Skin epidermis (tissue), 12 donors: ENCODE results near the gene TXNDC2.
"Not testable (repeated sequence)": the region's sequence is repeated elsewhere in the genome, so short reads cannot be mapped to it uniquely, and the experiment has no call there.

Experiments used
- H3K27ac ChIP-seq, 21 experiments: fragments of 200-600 bp; sonication (generic) in 11 of 21; one replicate each; pipeline ENCODE4 v1.5.0; 2020; ENCODE audit warnings: mild to moderate bottlenecking in 3 of 21, inconsistent platforms in 2 of 21, moderate library complexity in 2 of 21
- H3K4me3 ChIP-seq, 7 experiments: fragments of 200-600 bp; sonication (generic) in 2 of 7; one replicate each; pipeline ENCODE4 v1.5.0; 2020; ENCODE audit warnings: inconsistent platforms in 2 of 7, mild to moderate bottlenecking in 2 of 7, moderate library complexity in 1 of 7

TXNDC2 gene

DNA sequence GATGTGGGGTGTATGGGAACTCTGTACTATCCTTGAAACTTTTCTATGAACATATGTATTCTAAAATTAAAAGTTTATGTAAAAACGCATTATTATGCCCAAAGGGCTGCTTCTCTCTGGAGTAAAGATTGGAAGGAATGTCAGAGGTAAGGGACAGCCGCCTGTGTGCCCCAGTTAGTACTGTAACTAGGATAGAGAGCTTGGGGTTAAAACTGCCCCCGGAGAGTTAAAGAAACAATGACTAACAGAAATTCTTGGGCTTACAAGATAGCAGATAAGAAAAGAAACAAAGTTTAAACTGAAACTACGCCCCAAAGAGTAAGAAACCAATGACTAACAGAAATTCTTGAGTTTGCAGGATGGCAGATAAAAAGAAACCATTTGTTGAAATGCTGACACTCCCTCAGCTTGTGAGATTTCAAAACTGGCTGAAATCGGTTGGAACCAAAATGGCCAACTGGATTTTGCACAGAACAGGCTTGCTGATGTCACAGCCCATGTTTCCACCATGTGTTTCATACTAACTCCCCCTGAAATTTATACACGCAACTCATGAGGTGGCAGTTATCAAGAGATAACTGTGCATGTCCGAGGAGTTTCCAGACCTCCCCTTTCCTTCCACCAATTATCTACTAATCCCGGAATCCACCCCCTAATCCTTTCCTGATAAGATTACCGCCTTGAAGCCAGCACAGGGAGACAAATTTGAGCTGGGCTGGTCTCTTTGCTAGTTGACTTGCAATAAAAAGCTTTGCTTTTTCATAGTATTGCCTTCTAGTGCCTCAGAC lies 8.7 kb upstream of the TXNDC2 start:
- Histone ChIP-seq H3K4me3 (peak overlapping the region in 1 of 7 experiments; percentile 8), H3K27ac (peak overlapping the region in 16 of 21 experiments; percentile 2 to 59 (median 40))

DNA sequence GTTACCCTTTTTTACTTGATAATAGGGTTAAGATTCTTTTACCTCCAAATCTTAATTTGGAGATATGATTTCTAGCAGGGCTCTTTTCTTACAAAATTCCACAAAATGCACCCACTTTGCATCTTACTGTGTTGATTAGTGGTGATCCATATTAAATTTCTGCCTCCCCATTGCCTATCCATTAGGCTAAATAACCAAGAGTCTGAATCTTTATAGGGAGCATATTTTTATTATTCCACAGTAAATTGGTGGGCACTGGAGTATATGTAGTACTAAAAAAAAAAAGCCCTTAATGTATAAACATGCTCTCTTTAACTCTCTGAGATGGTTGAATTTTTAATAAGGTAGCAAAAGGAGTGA lies 8.1 kb upstream of the TXNDC2 start:
- peak overlapping the region in 15 of 21 experiments; percentile 2 to 54 (median 38) for H3K27ac ChIP-seq

GRCh38 chr18:9878095-9878494 lies 7.7 kb upstream of the TXNDC2 start:
- Histone ChIP-seq H3K27ac (no peak overlapping the region), H3K4me3 (no peak overlapping the region)

More for the DNA sequence above, 8.1 kb upstream of the TXNDC2 start:
- H3K4me3 ChIP-seq = no peak overlapping the region

DNA sequence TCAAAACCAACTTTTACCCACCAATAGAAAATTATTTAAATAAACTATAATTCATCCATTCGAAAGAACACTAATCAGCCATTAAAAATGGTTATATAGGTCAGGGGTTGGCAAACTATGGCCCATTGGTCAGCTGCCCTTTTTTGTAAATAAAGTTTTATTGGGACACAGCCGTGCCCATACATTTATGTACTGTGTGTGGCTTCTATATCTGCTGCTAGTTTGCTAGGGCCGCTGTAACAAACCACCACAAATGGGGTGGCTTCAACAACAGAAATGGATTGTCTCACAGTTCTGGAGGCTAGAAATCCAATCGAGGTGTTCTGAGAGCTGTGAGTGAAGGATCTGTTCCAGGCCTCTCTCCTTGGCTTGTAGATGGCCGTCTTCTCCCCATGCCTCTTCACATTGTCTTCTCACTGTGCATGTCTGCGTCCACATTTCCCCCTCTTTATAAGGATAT lies 7.0 kb upstream of the TXNDC2 start:
- H3K4me3 ChIP-seq = no peak overlapping the region
- no peak overlapping the region for H3K27ac ChIP-seq

DNA sequence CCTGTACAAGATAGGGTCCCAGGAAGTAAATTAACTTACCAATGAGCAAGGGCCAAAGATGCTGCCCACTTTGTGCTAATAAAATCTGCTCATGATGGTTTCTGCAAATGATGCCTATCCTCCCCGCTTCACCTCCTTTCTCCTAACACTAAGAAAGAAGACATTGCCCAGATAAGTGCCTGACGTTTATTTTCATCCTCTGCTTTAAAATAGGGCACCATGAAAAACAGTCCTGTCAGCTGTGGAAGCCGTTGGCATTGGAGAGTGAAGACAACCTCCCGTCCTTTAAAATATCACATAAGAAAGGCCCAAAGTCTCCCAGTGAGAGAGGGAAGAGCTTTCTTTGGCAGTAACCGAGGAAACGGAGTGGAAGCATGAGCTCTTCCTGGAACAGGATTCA lies 1.7 kb upstream of the TXNDC2 start:
- Histone ChIP-seq H3K27ac (no peak overlapping the region), H3K4me3 (no peak overlapping the region)

DNA sequence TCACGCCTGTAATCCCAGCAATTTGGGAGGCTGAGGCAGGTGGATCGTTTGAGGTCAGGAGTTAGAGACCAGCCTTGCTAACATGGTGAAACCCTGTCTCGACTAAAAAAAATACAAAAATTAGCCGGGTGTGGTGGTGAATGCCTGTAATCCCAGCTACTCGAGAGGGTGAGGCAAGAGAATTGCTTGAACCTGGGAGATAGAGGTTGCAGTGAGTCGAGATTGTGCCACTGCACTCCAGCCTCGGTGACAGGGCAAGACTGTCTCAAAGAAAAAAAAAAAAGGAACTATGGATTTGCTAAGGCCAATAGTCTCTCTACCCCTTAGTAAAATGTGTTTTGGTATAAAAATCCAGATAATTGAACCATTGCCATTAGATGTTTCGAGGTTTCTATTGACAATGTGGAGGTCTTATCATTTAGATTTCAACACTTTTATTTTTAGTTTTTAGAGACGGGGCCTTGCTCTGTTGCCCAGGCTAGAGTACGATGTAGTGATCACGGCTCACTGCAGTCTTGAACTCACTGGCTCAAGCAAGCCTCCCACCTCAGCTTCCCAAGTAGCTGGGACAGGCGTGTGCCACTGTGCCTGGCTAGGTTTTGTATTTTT lies 1.1 kb upstream of the TXNDC2 start:
- Histone ChIP-seq H3K27ac (no peak overlapping the region), H3K4me3 (no peak overlapping the region)

DNA sequence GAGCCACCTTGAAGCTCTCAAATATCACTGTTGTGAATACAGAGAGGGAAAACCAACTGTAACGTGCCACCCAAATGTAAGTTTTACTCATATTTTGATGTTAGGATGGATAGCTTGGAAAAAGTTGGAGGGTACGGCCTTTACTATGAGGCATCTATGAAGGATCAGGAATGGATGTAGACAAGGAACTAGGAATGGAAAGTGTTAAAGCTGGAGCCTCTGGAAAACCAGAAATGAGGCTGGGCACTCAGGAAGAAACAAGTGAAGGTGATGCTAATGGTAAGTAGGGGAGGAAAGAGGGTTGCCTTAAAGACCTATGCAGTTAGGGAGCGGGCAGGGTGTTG lies 204 bp downstream of the TXNDC2 start:
- Histone ChIP-seq H3K4me3 (no peak overlapping the region), H3K27ac (no peak overlapping the region)

DNA sequence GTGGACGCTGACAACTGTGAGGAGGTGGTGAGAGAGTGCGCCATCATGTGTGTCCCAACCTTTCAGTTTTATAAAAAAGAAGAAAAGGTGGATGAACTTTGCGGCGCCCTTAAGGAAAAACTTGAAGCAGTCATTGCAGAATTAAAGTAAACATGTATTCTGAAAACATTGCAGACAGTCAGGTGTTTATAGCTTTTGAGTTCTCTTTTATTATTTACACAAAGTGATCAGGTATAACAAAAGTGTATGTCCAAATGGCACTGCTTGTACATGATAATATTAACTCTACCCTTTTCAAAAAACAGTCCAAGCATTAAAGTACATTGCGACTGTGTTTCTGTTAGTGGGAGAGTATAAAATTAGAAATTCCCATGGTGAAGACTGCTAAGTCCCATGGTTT lies 2.2 kb downstream of the TXNDC2 start:
- H3K27ac ChIP-seq = no peak overlapping the region
- no peak overlapping the region for H3K4me3 ChIP-seq

- no peak overlapping the region for H3K4me3 ChIP-seq
Observed at GRCh38 chr18:9890196-9890595, 4.4 kb downstream of the TXNDC2 start.

GRCh38 chr18:9890957-9891356 lies 5.2 kb downstream of the TXNDC2 start:
- H3K4me3 ChIP-seq = no peak overlapping the region

More at GRCh38 chr18:9890196-9890595, 4.4 kb downstream of the TXNDC2 start:
- no peak overlapping the region for H3K27ac ChIP-seq

GRCh38 chr18:9891515-9891914 lies 5.7 kb downstream of the TXNDC2 start:
- not testable (repeated sequence) for H3K27ac ChIP-seq, H3K4me3 ChIP-seq

More at GRCh38 chr18:9890957-9891356, 5.2 kb downstream of the TXNDC2 start:
- no peak overlapping the region for H3K27ac ChIP-seq

DNA sequence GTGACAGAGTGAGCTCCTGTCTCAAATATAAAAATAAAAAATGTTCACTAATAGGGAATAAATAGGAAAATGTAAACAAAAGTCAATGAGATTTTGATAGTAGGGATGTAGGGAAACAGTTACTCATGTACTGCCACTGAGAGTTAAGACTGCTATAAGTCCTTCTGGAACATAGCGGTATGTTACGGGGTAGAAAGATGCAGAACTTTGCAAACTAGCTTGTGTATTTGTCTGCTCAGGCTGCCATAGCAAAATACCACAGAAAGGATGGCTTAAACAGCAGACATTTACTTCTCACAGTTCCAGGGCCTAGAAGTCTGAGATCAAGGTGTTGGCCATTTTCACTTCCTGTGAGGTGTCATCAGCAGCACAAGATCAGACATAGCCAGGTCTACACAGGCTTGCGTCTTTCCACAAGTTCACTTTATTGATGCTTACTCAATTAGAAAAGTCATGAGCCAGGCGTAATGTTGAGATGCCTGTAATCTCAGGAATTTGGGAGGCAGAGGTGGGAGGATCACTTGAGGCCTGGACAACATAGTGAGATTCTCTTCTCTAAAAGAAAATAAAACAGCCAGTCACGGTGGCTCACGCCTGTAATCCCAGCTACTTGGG lies 8.8 kb downstream of the TXNDC2 start:
- Histone ChIP-seq H3K27ac (no peak overlapping the region), H3K4me3 (no peak overlapping the region)

DNA sequence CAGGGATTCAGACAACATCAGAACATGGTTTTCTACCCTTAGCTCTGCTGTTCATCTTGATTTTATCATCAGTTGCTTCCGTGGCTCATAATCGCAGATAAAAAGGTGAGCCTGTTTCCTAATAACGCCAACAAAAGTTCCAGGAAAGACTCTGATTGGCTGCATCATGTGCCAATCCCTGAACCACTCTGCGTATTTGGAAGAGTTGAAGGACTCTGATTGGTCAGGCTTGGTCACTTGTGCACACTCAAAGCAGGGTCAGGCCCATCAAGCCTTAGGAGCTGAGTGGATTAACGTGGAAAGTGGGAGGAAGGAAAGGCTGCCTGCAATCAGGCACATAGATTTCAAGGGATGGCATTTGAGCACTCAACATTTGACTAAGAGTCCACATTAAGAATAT lies 11.4 kb downstream of the TXNDC2 start:
- no peak overlapping the region for H3K4me3 ChIP-seq
- H3K27ac ChIP-seq = no peak overlapping the region

GRCh38 chr18:9897787-9898291 lies 12.1 kb downstream of the TXNDC2 start:
- H3K27ac ChIP-seq, H3K4me3 ChIP-seq: not testable (repeated sequence)

- Histone ChIP-seq H3K4me3 (no peak overlapping the region), H3K27ac (no peak overlapping the region)
Observed at GRCh38 chr18:9898792-9899549, 13.2 kb downstream of the TXNDC2 start.

GRCh38 chr18:9899550-9899930 lies 13.8 kb downstream of the TXNDC2 start:
- H3K27ac ChIP-seq, H3K4me3 ChIP-seq: not testable (repeated sequence)

GRCh38 chr18:9900699-9901098 lies 14.9 kb downstream of the TXNDC2 start:
- no peak overlapping the region for H3K4me3 ChIP-seq

DNA sequence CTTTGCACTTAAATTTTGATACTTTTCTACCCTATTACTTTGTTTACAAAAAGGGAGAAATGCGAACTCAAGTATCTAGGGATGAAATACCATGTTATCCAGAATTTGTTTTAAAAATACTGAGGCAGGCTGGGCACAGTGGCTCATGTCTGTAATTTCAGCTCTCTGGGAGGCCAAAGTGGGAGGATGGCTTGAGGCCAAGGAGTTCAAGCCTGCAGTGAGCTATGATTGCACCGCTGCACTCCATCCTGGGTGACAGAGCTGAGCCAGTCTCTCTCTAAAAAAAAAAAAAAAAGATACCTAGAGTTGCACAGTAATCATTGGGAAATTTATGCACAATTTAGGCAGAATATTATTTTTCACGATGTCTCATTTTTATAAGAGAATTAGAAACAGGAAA lies 15.6 kb downstream of the TXNDC2 start:
- Histone ChIP-seq H3K4me3 (no peak overlapping the region), H3K27ac (no peak overlapping the region)

More at GRCh38 chr18:9900699-9901098, 14.9 kb downstream of the TXNDC2 start:
- H3K27ac ChIP-seq = no peak overlapping the region

- not testable (repeated sequence) for H3K27ac ChIP-seq, H3K4me3 ChIP-seq
Observed at GRCh38 chr18:9902264-9902663, 16.5 kb downstream of the TXNDC2 start.

GRCh38 chr18:9902832-9903231 lies 17.1 kb downstream of the TXNDC2 start:
- Histone ChIP-seq H3K27ac (no peak overlapping the region), H3K4me3 (no peak overlapping the region)
